PC-3 (cell line): ENCODE results near the gene RALY. TPM values are rescaled to one million over a fixed set of nuclear protein-coding genes. Genes with fewer than 3 reads are reported as not detected.

Experiments
- ATAC-seq: fragments of 200-7000 bp; cut with Tn5 transposase; 2 replicates; pipeline ENCODE4 v1.9.1; 2020; ENCODE audit warnings: mild to moderate bottlenecking, moderate library complexity
- BruUV-seq: library from RNA; stranded (reverse); fragments of 400-500 nt; replicated peaks from 2 replicates; lab custom pipeline; 2021; lab: Mats Ljungman, UMichigan
- CTCF ChIA-PET: fragments of 300-600 bp; sonication (Branson Sonifier 250); formaldehyde crosslinking; loops from one replicate; lab custom pipeline; 2022; ENCODE audit warnings: antibody characterized with exemption; lab: Charles Lee
- POLR2A ChIA-PET: fragments of 300-600 bp; sonication (Branson Sonifier 250); formaldehyde crosslinking; loops from one replicate; lab custom pipeline; 2022; ENCODE audit warnings: antibody characterized with exemption; ENCODE audit not compliant: unreplicated experiment; lab: Charles Lee
- DNase-seq: peaks from one replicate; pipeline ENCODE4 v3.0.0-alpha.2; 2015
- H2AFZ ChIP-seq: fragments of 300-600 bp; sonication (generic); 2 replicates; pipeline ENCODE4 v1.6.0; 2016; ENCODE audit warnings: antibody characterized with exemption, low read length
- H3F3A ChIP-seq: fragments of 300-600 bp; sonication (generic); one replicate; pipeline ENCODE4 v1.6.0; 2017; ENCODE audit warnings: antibody characterized with exemption, low read length, control low read depth, mild to moderate bottlenecking; ENCODE audit not compliant: unreplicated experiment
- H3K27ac ChIP-seq: fragments of 300-600 bp; sonication (generic); 2 replicates; pipeline ENCODE4 v1.5.1; 2016; ENCODE audit warnings: mild to moderate bottlenecking, low read length
- H3K27me3 ChIP-seq: fragments of 300-600 bp; sonication (generic); 2 replicates; pipeline ENCODE4 v1.6.1; 2016; ENCODE audit warnings: low read length, mixed read lengths
- H3K36me3 ChIP-seq: fragments of 300-600 bp; sonication (generic); 2 replicates; pipeline ENCODE4 v1.6.1; 2016; ENCODE audit warnings: low read depth, mixed run types, low read length, mixed read lengths
- H3K4me1 ChIP-seq: fragments of 300-600 bp; sonication (generic); 2 replicates; pipeline ENCODE4 v1.5.1; 2016; ENCODE audit warnings: low read length; ENCODE audit not compliant: insufficient read depth
- H3K4me2 ChIP-seq: fragments of 300-600 bp; sonication (generic); 2 replicates; pipeline ENCODE4 v1.6.0; 2016; ENCODE audit warnings: low read length
- H3K4me3 ChIP-seq: fragments of 300-600 bp; sonication (generic); 2 replicates; pipeline ENCODE4 v1.5.1; 2016; ENCODE audit warnings: mild to moderate bottlenecking, low read length, mixed read lengths
- H3K79me2 ChIP-seq: fragments of 300-600 bp; sonication (generic); 2 replicates; pipeline ENCODE4 v1.6.1; 2017; ENCODE audit warnings: low read length, mixed read lengths
- H3K9ac ChIP-seq: fragments of 300-600 bp; sonication (generic); 2 replicates; pipeline ENCODE4 v1.6.0; 2016; ENCODE audit warnings: mild to moderate bottlenecking, low read length
- H3K9me2 ChIP-seq: fragments of 300-600 bp; sonication (generic); replicated peaks from 2 replicates; pipeline ENCODE4 v1.6.1; 2016; ENCODE audit warnings: mixed run types, low read length, mixed read lengths
- H3K9me3 ChIP-seq: fragments of 300-600 bp; sonication (generic); 2 replicates; pipeline ENCODE4 v1.6.1; 2016; ENCODE audit warnings: low read length, mixed read lengths
- H4K20me1 ChIP-seq: fragments of 300-600 bp; sonication (generic); 2 replicates; pipeline ENCODE4 v1.6.1; 2016; ENCODE audit warnings: low read length, mixed read lengths
- CTCF ChIP-seq: fragments of 300-600 bp; sonication (generic); conservative IDR thresholded peaks from 2 replicates; pipeline ENCODE4 v1.5.1; 2017; ENCODE audit warnings: antibody characterized with exemption, low read depth, mild to moderate bottlenecking, low read length
- EZH2 ChIP-seq: fragments of 300-600 bp; sonication (generic); IDR thresholded peaks from one replicate; pipeline ENCODE4 v1.6.1; 2017; ENCODE audit warnings: antibody characterized with exemption, mild to moderate bottlenecking, low read length; ENCODE audit not compliant: unreplicated experiment
- EZH2phosphoT487 ChIP-seq: fragments of 300-600 bp; sonication (generic); IDR thresholded peaks from 2 replicates; pipeline ENCODE4 v1.6.1; 2018; ENCODE audit warnings: mild to moderate bottlenecking, antibody characterized with exemption, low read length, borderline replicate concordance
- intact Hi-C: fragments of 100-400 bp; cut with micrococcal nuclease; formaldehyde crosslinking; loops from 2 replicates; pipeline ENCODE4 v1.9.0; 2023
- total RNA-seq: library from RNA; depleted of rRNA; stranded (reverse); fragments of >200 nt; gene quantifications from 2 replicates; pipeline ENCODE4 v1.2.3, GENCODE V29; 2014

The RALY gene
- total RNA-seq, 1 experiment from 2014 or later, result 160 TPM

GRCh38 chr20:34076952-34077351 is 83.2 kb downstream of the RALY start:
- no peaks in the 10 kb centered on the region for H3F3A ChIP-seq
- H3K9me3 ChIP-seq, result no peaks in the 10 kb centered on the region
- H3K4me2 ChIP-seq, result no peak overlapping the region
- no peak for ATAC-seq
- no TSS peak for BruUV-seq
- intact Hi-C loops, result no loop called here
- H3K27ac ChIP-seq, result no peak overlapping the region
- no peaks in the 10 kb centered on the region for H4K20me1 ChIP-seq
- peaks cover 22% of the 10 kb centered on the region; the same call in 1 of the 2 replicates for H3K36me3 ChIP-seq
- peaks cover 4% of the 10 kb centered on the region; the same call in 1 of the 2 replicates for H3K4me1 ChIP-seq
- no peaks in the 10 kb centered on the region for H3K9me2 ChIP-seq
- TF ChIP-seq EZH2phosphoT487 (no peak), EZH2 (no peak), CTCF (no peak)
- no peak for DNase-seq
- H3K4me3 ChIP-seq, result no peak overlapping the region
- no peak overlapping the region for H2AFZ ChIP-seq
- peaks cover 6% of the 10 kb centered on the region; the same call in 1 of the 2 replicates for H3K79me2 ChIP-seq
- no peak overlapping the region for H3K9ac ChIP-seq
- ChIA-PET CTCF (interaction anchor here (0.5 kb wide), 1 partner anchor 344 kb away, joined by 3 read pairs; no protein-coding TSS in a partner anchor), POLR2A (interaction anchor here (0.6 kb wide), 1 partner anchor 587 kb away, joined by 4 read pairs; no protein-coding TSS in a partner anchor)
- H3K27me3 ChIP-seq, result no peaks in the 10 kb centered on the region

GRCh38 chr20:34078540-34078939 is 84.8 kb downstream of the RALY start:
- Histone ChIP-seq H3K36me3 (peaks cover 22% of the 10 kb centered on the region; the same call in 1 of the 2 replicates), H3K79me2 (peaks cover 6% of the 10 kb centered on the region; the same call in 1 of the 2 replicates), H3K9me2 (no peaks in the 10 kb centered on the region), H3F3A (peaks cover 2% of the 10 kb centered on the region), H3K9ac (no peak overlapping the region), H2AFZ (no peak overlapping the region), H3K4me3 (no peak overlapping the region), H4K20me1 (no peaks in the 10 kb centered on the region), H3K4me1 (peaks cover 11% of the 10 kb centered on the region; the same call in 1 of the 2 replicates), H3K27ac (no peak overlapping the region), H3K4me2 (no peak overlapping the region), H3K9me3 (no peaks in the 10 kb centered on the region), H3K27me3 (no peaks in the 10 kb centered on the region)
- BruUV-seq, result no TSS peak
- ChIA-PET POLR2A (interaction anchor here (0.6 kb wide), 1 partner anchor 631 kb away, joined by 3 read pairs; no protein-coding TSS in a partner anchor), CTCF (no interaction called here)
- ATAC-seq (no peak), DNase-seq (no peak)
- intact Hi-C loops, result no loop called here
- TF ChIP-seq CTCF (no peak), EZH2 (no peak), EZH2phosphoT487 (no peak)

GRCh38 chr20:34079818-34080217 is 86.1 kb downstream of the RALY start:
- H3K4me3 ChIP-seq, result no peak overlapping the region
- peaks cover 27% of the 10 kb centered on the region; the same call in 1 of the 2 replicates for H3K36me3 ChIP-seq
- H4K20me1 ChIP-seq, result no peaks in the 10 kb centered on the region
- no peak for TF ChIP-seq CTCF
- H3K9me2 ChIP-seq, result no peaks in the 10 kb centered on the region
- intact Hi-C loops, result no loop called here
- H3K4me2 ChIP-seq, result no peak overlapping the region
- H3K9me3 ChIP-seq, result no peaks in the 10 kb centered on the region
- H3K4me1 ChIP-seq, result peaks cover 8% of the 10 kb centered on the region; the same call in 1 of the 2 replicates
- no peak overlapping the region for H2AFZ ChIP-seq
- DNase-seq (no peak), ATAC-seq (no peak)
- no peak overlapping the region for H3K9ac ChIP-seq
- peaks cover 6% of the 10 kb centered on the region; the same call in 1 of the 2 replicates for H3K79me2 ChIP-seq
- H3K27ac ChIP-seq, result no peak overlapping the region
- ChIA-PET CTCF (interaction anchor here (0.6 kb wide), 1 partner anchor 41 kb away, joined by 3 read pairs; no protein-coding TSS in a partner anchor), POLR2A (no interaction called here)
- H3F3A ChIP-seq, result peaks cover 6% of the 10 kb centered on the region
- no peaks in the 10 kb centered on the region for H3K27me3 ChIP-seq
- no TSS peak for BruUV-seq
